ENCODE results near the gene CBX4. TPM values are rescaled to one million over a fixed set of nuclear protein-coding genes. Genes with fewer than 3 reads are reported as not detected.

The CBX4 gene
- total and polyA plus RNA-seq, 12 donors = 9.4 to 38.2 (median 24.6) TPM

- Histone ChIP-seq H3K27me3 (no peaks in the 10 kb centered on the region), H3K36me3 (peaks cover 0 to 34% (median 21%) of the 10 kb centered on the region in 9 donors), H3K9me3 (no peaks in the 10 kb centered on the region), H3K27ac (no peak overlapping the region), H3K4me1 (peaks cover 24 to 75% (median 57%) of the 10 kb centered on the region in 9 donors), H3K4me3 (no peak overlapping the region)
- ATAC-seq (no peak), DNase-seq (no peak)
- 78 to 87% methylated on average over 74 to 83 of the region's 83 CpGs for WGBS, 2 donors
- intact Hi-C loops (cut with DNase I) = loop anchor here in 1 of 10 donors (10.0 kb wide), 1 partner anchor 89 kb away; no protein-coding TSS in a partner anchor
- TF ChIP-seq, protein P1, sequence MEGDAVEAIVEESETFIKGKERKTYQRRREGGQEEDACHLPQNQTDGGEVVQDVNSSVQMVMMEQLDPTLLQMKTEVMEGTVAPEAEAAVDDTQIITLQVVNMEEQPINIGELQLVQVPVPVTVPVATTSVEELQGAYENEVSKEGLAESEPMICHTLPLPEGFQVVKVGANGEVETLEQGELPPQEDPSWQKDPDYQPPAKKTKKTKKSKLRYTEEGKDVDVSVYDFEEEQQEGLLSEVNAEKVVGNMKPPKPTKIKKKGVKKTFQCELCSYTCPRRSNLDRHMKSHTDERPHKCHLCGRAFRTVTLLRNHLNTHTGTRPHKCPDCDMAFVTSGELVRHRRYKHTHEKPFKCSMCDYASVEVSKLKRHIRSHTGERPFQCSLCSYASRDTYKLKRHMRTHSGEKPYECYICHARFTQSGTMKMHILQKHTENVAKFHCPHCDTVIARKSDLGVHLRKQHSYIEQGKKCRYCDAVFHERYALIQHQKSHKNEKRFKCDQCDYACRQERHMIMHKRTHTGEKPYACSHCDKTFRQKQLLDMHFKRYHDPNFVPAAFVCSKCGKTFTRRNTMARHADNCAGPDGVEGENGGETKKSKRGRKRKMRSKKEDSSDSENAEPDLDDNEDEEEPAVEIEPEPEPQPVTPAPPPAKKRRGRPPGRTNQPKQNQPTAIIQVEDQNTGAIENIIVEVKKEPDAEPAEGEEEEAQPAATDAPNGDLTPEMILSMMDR (IDR thresholded peaks at IDR 0.05) = no peak
Measured at GRCh38 chr17:79833744-79834564, 5.3 kb downstream of the CBX4 start.

DNA sequence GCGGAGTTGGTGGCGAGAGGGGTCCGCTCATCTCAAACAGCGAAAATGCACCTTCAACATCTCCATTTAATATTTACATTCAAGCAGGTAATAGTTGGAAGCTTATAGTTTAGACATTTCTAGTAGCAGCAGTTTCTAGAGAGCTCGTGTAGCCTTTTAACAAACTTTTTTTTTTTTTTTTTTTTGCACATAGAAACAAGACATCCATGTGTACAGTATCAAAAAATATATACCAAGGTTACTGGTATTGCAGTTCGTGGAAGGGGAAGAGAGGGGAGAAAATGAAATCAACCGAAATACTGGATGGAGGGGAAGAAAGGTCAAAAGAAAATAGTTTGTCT lies 6.2 kb downstream of the CBX4 start:
- Histone ChIP-seq H3K36me3 (peaks cover 0 to 34% (median 21%) of the 10 kb centered on the region in 9 donors), H3K4me1 (peaks cover 24 to 79% (median 58%) of the 10 kb centered on the region in 9 donors), H3K27ac (peak overlapping the region in 1 of 10 donors; percentile 87), H3K27me3 (no peaks in the 10 kb centered on the region), H3K4me3 (peak overlapping the region in 6 of 10 donors; percentile 27 to 51 (median 46)), H3K9me3 (no peaks in the 10 kb centered on the region)
- TF ChIP-seq, protein P1 (IDR thresholded peaks at IDR 0.05) = no peak
- 73 to 84% methylated on average over 7 of the region's 7 CpGs for WGBS, 2 donors
- intact Hi-C loops (cut with DNase I) = loop anchor here in 1 of 10 donors (10.0 kb wide), 1 partner anchor 88 kb away; no protein-coding TSS in a partner anchor
- ATAC-seq (no peak), DNase-seq (no peak)

GRCh38 chr17:79832218-79833109 lies 6.8 kb downstream of the CBX4 start:
- Histone ChIP-seq H3K27ac (peak overlapping the region; percentile 56 to 87 (median 80)), H3K4me3 (peak overlapping the region; percentile 1 to 51 (median 45)), H3K27me3 (no peaks in the 10 kb centered on the region), H3K4me1 (peaks cover 20 to 75% (median 52%) of the 10 kb centered on the region in 9 donors), H3K36me3 (peaks cover 0 to 34% (median 21%) of the 10 kb centered on the region in 9 donors), H3K9me3 (no peaks in the 10 kb centered on the region)
- 14 to 17% methylated on average over 71 to 72 of the region's 72 CpGs for WGBS, 2 donors
- intact Hi-C loops (cut with DNase I) = loop anchor here in 1 of 10 donors (10.0 kb wide), 1 partner anchor 88 kb away; no protein-coding TSS in a partner anchor
- ATAC-seq (peak; percentile 11 to 49 (median 26)), DNase-seq (peak; percentile 24 to 43)
- TF ChIP-seq, protein P1 (IDR thresholded peaks at IDR 0.05) = peak in 1 of 9 donors; percentile 8
